HepG2 (cell line): ENCODE measurements around the gene CARD9. TPM values are rescaled to one million over a fixed set of nuclear protein-coding genes. Genes with fewer than 3 reads are reported as not detected.

Experiments used
- ATAC-seq: fragments of 200-7000 bp; cut with Tn5 transposase; 3 replicates; pipeline ENCODE4 v1.9.1; 2020; ENCODE audit warnings: mild to moderate bottlenecking, moderate library complexity
- BruUV-seq: library from RNA; stranded (reverse); fragments of 400-500 nt; replicated peaks from 2 replicates; lab custom pipeline; 2021; lab: Mats Ljungman, UMichigan
- CTCF ChIA-PET: fragments of 300-600 bp; formaldehyde crosslinking; extraction: SDS; loops from one replicate; lab custom pipeline; 2021; ENCODE audit warnings: low total read pairs, inconsistent platforms, low intra/inter-chr PET ratio; lab: Yijun Ruan, JAX
- POLR2A ChIA-PET: fragments of 350-600 bp; sonication (Branson Sonifier 250); formaldehyde crosslinking; loops from one replicate; lab custom pipeline; 2020; ENCODE audit warnings: antibody characterized with exemption, inconsistent platforms; lab: Yijun Ruan, JAX
- DNase-seq: peaks from one replicate; pipeline ENCODE4 v3.0.0-alpha.2; 2015; ENCODE audit warnings: low spot score
- FAIRE-seq: peaks from 3 replicates; lab custom pipeline; 2011; peaks lifted over from hg19 to GRCh38; lab: Jason Lieb, UNC
- H2AFZ ChIP-seq: one replicate; pipeline ENCODE4 v1.6.1; 2011; ENCODE audit warnings: low read length, inconsistent platforms
- H3K27ac ChIP-seq: fragments of 300-600 bp; 3 replicates; pipeline ENCODE4 v1.8.0; 2011; ENCODE audit warnings: mixed run types, mild to moderate bottlenecking, mixed read lengths, low read length, inconsistent platforms; ENCODE audit not compliant: insufficient read depth; ENCODE audit errors: extremely low read length
- H3K27me3 ChIP-seq, 2 experiments: fragments of 200-600 bp in 1 of 2; 2 replicates in 1 of 2; 3 replicates in 1 of 2; pipeline versions ENCODE4 v1.6.0 to v1.8.0; 2011; ENCODE audit warnings: low read length in 2 of 2, mild to moderate bottlenecking in 2 of 2, moderate library complexity in 2 of 2, inconsistent platforms in 1 of 2; ENCODE audit not compliant: insufficient read depth in 2 of 2, control insufficient read depth in 1 of 2
- H3K36me3 ChIP-seq, 2 experiments: fragments of 200-600 bp in 1 of 2; replicated peaks in 1 of 2; 2 replicates in 1 of 2; 3 replicates in 1 of 2; pipeline versions ENCODE4 v1.5.1 to v1.8.0; 2011; ENCODE audit warnings: low read length in 2 of 2, inconsistent platforms in 1 of 2; ENCODE audit not compliant: insufficient read depth in 2 of 2, control insufficient read depth in 1 of 2
- H3K4me1 ChIP-seq: 2 replicates; pipeline ENCODE4 v1.5.1; 2012; ENCODE audit warnings: low read length, inconsistent platforms; ENCODE audit not compliant: insufficient read depth
- H3K4me2 ChIP-seq: 2 replicates; pipeline ENCODE4 v1.6.0; 2011; ENCODE audit warnings: low read depth, low read length, inconsistent platforms
- H3K4me3 ChIP-seq, 3 experiments: fragments of 200-600 bp in 1 of 3; sonication (generic), shearing (Covaris generic) in 1 of 3; replicated peaks in 1 of 3; 2 replicates each; pipeline ENCODE4 v1.5.1; 2011 to 2016; ENCODE audit warnings: low read length in 3 of 3, inconsistent platforms in 2 of 3, low read depth in 2 of 3, mild to moderate bottlenecking in 2 of 3, control low read depth in 1 of 3, mixed read lengths in 1 of 3; ENCODE audit not compliant: insufficient read depth in 1 of 3
- H3K79me2 ChIP-seq: one replicate; pipeline ENCODE4 v1.6.1; 2011; ENCODE audit warnings: low read length, inconsistent platforms; ENCODE audit not compliant: insufficient read depth
- H3K9ac ChIP-seq: 2 replicates; pipeline ENCODE4 v1.6.0; 2011; ENCODE audit warnings: mild to moderate bottlenecking, low read depth, low read length, inconsistent platforms; ENCODE audit not compliant: insufficient read depth
- H3K9me3 ChIP-seq: 2 replicates; pipeline ENCODE4 v1.5.1; 2012; ENCODE audit warnings: mild to moderate bottlenecking, low read length
- H4K20me1 ChIP-seq: 2 replicates; pipeline ENCODE4 v1.6.0; 2011; ENCODE audit warnings: inconsistent platforms, mild to moderate bottlenecking, low read length, moderate library complexity; ENCODE audit not compliant: insufficient read depth
- FOXP1 ChIP-seq, 2 experiments: fragments of 450-650 bp in 1 of 2; IDR thresholded peaks; 2 replicates each; pipeline ENCODE4 v1.6.1; 2017 to 2018; ENCODE audit warnings: antibody characterized with exemption in 1 of 2
- MXI1 ChIP-seq: IDR thresholded peaks from 3 replicates; pipeline ENCODE4 v1.6.1; 2012; ENCODE audit warnings: low read depth, low read length, inconsistent platforms, borderline replicate concordance
- NFAT5 ChIP-seq: sonication (generic); formaldehyde crosslinking; IDR thresholded peaks from 2 replicates; pipeline ENCODE4 v1.4.0; 2020; ENCODE audit warnings: missing genetic modification reagents
- PRMT3 ChIP-seq: sonication (generic); formaldehyde crosslinking; IDR thresholded peaks from 2 replicates; pipeline ENCODE4 v1.8.1; 2022; ENCODE audit warnings: low read depth, mild to moderate bottlenecking, moderate library complexity, missing genetic modification reagents, borderline replicate concordance
- RFX1 ChIP-seq: fragments of 450-650 bp; IDR thresholded peaks from 2 replicates; pipeline ENCODE4 v1.6.1; 2017
- SPEN ChIP-seq: sonication (generic); formaldehyde crosslinking; IDR thresholded peaks from 2 replicates; pipeline ENCODE4 v1.5.1; 2020; ENCODE audit warnings: low read depth, mild to moderate bottlenecking, missing genetic modification reagents
- ZBTB10 ChIP-seq: sonication (generic); formaldehyde crosslinking; IDR thresholded peaks from 2 replicates; pipeline ENCODE4 v1.4.0; 2020; ENCODE audit warnings: missing genetic modification reagents, borderline replicate concordance
- ZKSCAN1 ChIP-seq: fragments of 150-350 bp; IDR thresholded peaks from 2 replicates; pipeline ENCODE4 v1.6.1; 2014; ENCODE audit warnings: low read length
- ZNF431 ChIP-seq: sonication (generic); formaldehyde crosslinking; IDR thresholded peaks from 2 replicates; pipeline ENCODE4 v1.9.0; 2022; ENCODE audit warnings: missing genetic modification reagents, low read depth, mild to moderate bottlenecking, borderline replicate concordance
- WGBS: methylation state at CpG from one replicate; pipeline ENCODE4 v1.1.6; 2017; ENCODE audit warnings: low lambda C conversion rate; 5-methylcytosine and 5-hydroxymethylcytosine counted together
- in situ Hi-C: cut with HindIII; loops from 2 replicates; pipeline ENCODE4 v1.10.0; 2017; ENCODE audit warnings: low pct_unique_long_range_greater_than_20kb; ENCODE audit not compliant: extremely low pct_ligation_motif_present
- intact Hi-C: fragments of 100-400 bp; cut with micrococcal nuclease; formaldehyde crosslinking; loops from one replicate; pipeline ENCODE4 v1.10.0; 2022; ENCODE audit not compliant: unreplicated experiment
- polyA plus RNA-seq, 8 experiments: library from polyadenylated mRNA; depleted of rRNA in 3 of 8; stranded (reverse) in 7 of 8; unstranded in 1 of 8; fragments of >200 nt; fragmentation: Illumina TruSeq in 4 of 8; extraction: Trizol in 4 of 8; gene quantifications; 2 replicates each; pipeline versions ENCODE4 v1.2.1 to v1.2.3, GENCODE V29; 2011 to 2016; ENCODE audit warnings: low read depth in 4 of 8, missing spikeins in 1 of 8, mixed read lengths in 1 of 8; ENCODE audit not compliant: insufficient read depth in 1 of 8
- total RNA-seq, 5 experiments: library from RNA; depleted of rRNA; stranded (reverse); fragments of >200 nt; fragmentation: Illumina TruSeq; extraction: Trizol; gene quantifications; 2 replicates each; pipeline ENCODE4 v1.2.3, GENCODE V29; 2016; ENCODE audit warnings: low read depth in 1 of 5

Gene CARD9
- total and polyA plus RNA-seq, 2 of the 13 experiments (the other 11 are each of a cell fraction or from before 2014, with no cell fraction given): 3.3 to 7.4 TPM

DNA sequence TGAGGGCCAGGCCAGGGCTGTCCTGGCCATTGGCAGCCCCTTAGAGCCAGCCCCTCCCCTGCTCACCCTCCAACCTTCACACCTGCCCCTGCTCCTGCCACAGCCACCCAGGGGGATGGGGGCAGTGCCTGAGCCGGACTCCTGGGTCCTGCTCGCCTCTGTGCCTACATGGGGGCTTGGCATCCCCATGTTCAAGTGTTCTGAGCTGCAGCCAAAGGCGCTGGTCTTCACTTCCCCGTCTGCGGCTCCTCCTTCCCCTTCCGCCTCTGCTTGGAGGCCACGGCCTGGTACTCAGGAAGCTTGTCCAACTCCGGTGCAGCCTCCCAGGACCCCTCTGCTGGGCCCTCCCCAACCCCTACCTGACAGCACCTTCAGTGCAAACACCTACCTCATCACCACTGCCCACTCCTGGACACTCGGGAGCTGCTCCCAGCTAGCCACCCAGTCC, 7.7 kb downstream of the CARD9 start:
- Histone ChIP-seq H3K27ac (no peak overlapping the region), H3K79me2 (no peaks in the 10 kb centered on the region), H3K27me3 (no peaks in the 10 kb centered on the region), H2AFZ (no peak overlapping the region), H3K4me2 (no peak overlapping the region), H3K36me3 (peaks cover 0 to 2% of the 10 kb centered on the region in 2 experiments; a peak in 1 of 5 replicates), H3K4me3 (no peak overlapping the region), H3K4me1 (peaks cover 25% of the 10 kb centered on the region), H4K20me1 (no peaks in the 10 kb centered on the region), H3K9me3 (no peaks in the 10 kb centered on the region), H3K9ac (no peak overlapping the region)
- WGBS: 89% methylated on average over 8 of the region's 9 CpGs
- DNase-seq (no peak), FAIRE-seq (no peak), ATAC-seq (no peak)
- intact Hi-C loops: no loop called here
- ChIA-PET CTCF (no interaction called here), POLR2A (interaction anchor here (1.7 kb wide), 1 partner anchor 20 kb away, joined by 8 read pairs; no protein-coding TSS in a partner anchor)
- in situ Hi-C loops: no loop called here
- no peak for TF ChIP-seq ZBTB10 (CRISPR knock-in tag)
- TF ChIP-seq SPEN: no peak
- no peak for TF ChIP-seq PRMT3 (CRISPR knock-in tag)
- TF ChIP-seq NFAT5 (CRISPR knock-in tag): no peak
- no peak for TF ChIP-seq MXI1
- TF ChIP-seq ZKSCAN1: no peak
- no peak for TF ChIP-seq ZNF431 (CRISPR knock-in tag)
- no peak for TF ChIP-seq RFX1
- TF ChIP-seq FOXP1 (IDR thresholded peaks at IDR 0.05): no peak
- TF ChIP-seq FOXP1 (CRISPR knock-in tag; IDR thresholded peaks at IDR 0.05): no peak
- no TSS peak for BruUV-seq
